HuH-7 (cell line): ENCODE results near the gene SORCS2.

Source experiments
- DNase-seq: peaks from one replicate; pipeline ENCODE4 v3.0.0; 2011; ENCODE audit warnings: low spot score

SORCS2 gene

GRCh38 chr4:7780751-7781348, 588.5 kb downstream of the SORCS2 start:
- DNase-seq: no peak

DNA sequence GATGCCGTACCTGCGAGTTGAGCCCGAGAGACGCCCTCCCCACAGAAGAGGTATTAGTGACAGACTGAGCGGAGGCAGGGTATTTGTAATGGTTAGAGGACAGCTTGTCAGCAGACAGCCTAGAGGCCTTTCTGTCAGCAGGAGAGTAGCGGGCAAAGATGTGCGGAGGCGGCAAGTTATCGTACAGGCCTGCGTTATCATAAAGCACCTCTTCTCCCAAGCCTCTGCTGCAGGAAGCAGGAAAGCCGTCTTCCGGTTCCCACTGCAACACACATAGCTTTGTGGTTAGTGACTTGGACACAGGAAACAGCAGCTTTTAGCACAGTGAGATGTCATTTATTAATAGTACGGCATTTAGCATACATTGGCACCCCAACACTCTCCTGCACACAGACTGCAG, 589.0 kb downstream of the SORCS2 start:
- DNase-seq: no peak

GRCh38 chr4:7781993-7782392, 589.7 kb downstream of the SORCS2 start:
- no peak for DNase-seq

DNA sequence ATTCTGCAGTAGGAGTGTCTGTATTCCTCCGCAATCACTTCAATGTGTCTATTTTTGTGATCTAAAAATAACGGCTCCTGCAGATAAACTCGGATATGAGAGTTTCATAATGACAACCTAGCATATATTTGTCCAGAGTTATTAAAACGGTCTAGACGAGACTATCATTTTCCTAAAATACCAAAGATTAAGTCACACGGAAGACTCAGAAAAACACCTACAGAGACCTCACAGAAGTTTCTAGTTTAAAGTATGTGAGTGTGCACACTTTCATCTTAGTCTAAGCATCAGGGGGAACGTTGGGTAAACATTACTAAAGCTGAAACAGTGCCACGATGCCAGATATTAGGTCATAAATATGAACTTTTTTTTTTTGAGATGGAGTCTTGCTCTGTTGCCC, 590.4 kb downstream of the SORCS2 start:
- DNase-seq: no peak

- no peak for DNase-seq
Observed at GRCh38 chr4:7783541-7783940, 591.2 kb downstream of the SORCS2 start.

- no peak for DNase-seq
Observed at GRCh38 chr4:7784131-7784870, 592.0 kb downstream of the SORCS2 start.

- DNase-seq: no peak
Observed at GRCh38 chr4:7785017-7785416, 592.7 kb downstream of the SORCS2 start.

GRCh38 chr4:7786040-7786439, 593.7 kb downstream of the SORCS2 start:
- DNase-seq: no peak

- no peak for DNase-seq
Observed at GRCh38 chr4:7786517-7786916, 594.2 kb downstream of the SORCS2 start.

DNA sequence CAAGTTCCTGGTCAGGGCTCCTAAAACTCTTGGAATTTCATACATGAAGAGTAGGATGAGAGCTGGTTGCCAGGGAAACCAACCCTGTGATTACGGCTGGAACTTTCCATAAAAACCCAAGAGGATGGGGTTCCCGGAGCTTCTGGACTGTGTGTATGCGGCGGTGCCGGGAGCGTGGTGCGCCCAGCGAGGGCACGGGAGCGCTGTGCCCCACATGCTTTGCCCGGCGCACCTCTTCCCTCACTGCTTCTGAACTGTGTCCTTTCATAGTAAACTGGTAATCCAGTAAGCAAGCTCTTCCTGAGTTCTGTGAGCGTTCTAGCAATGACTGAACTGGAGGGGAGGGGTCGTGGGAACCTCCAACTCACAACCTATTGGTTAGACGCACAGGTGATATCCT, 594.7 kb downstream of the SORCS2 start:
- no peak for DNase-seq

GRCh38 chr4:7787681-7788141, 595.4 kb downstream of the SORCS2 start:
- DNase-seq: no peak

- no peak for DNase-seq
Observed at GRCh38 chr4:7788193-7788592, 595.9 kb downstream of the SORCS2 start.

DNA sequence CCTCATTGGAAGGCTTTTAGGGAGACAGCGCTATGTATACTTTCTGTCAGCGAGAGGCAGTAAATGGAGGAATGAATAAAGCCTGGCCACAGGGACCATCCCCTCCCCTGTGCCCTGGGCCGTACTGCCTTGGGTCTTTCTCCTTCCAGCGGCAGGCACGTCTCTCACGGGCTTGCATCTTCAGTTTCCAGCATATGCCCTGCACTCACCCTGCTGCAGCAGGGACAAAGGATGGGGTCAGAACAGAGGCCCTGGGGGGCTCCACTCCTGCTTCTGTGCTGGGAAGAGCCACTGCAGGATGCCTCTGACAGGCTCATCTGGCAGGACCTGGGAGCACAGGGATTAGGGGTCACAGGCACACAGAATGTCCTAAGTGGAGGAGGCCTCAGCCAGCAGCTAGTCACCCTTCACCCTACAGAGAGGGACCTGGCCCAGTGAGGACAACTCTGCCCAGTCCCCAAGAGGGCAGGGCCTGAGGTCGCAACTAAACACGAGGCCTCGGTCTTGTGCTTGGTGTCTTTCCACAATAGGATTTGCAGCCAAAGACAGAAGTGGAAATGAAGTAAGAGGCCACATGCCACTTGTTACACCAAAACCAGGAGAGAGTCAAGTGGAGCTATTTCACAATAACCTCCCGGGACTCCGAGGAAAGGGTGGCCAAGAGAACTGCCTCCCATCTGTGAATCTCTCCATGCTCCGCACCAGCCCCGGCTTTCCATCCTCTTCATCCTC, 596.5 kb downstream of the SORCS2 start:
- no peak for DNase-seq

GRCh38 chr4:7790023-7790422, 597.7 kb downstream of the SORCS2 start:
- no peak for DNase-seq

DNA sequence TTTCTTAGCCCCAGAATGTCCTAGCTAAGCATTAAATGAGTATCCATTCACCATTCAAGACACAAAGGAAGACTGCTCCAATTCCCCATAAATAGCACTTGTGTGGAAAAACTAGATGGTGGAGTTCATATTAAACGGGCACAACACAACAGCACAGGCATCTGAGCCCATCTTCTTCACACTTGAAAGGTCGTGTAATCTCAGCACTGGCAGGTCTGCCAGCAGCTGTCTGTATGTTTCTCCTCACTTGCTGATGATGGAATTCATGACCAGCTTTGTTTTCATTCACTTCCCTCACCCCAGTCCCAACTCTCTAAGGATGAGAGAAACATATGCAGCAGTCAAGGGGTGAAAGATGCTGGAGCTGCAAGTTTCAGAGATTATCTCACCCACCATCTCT, 598.7 kb downstream of the SORCS2 start:
- DNase-seq: no peak
